Measurements from ENCODE around the gene RNF208. TPM values are rescaled to one million over a fixed set of nuclear protein-coding genes. Genes with fewer than 3 reads are reported as not detected.
A peak's percentile ranks its signal among the peaks of the same experiment; 100 is the strongest.

The RNF208 gene
- total RNA-seq, 4 donors from 2014 or later = 2.8 to 7.5 (median 5.2) TPM

DNA sequence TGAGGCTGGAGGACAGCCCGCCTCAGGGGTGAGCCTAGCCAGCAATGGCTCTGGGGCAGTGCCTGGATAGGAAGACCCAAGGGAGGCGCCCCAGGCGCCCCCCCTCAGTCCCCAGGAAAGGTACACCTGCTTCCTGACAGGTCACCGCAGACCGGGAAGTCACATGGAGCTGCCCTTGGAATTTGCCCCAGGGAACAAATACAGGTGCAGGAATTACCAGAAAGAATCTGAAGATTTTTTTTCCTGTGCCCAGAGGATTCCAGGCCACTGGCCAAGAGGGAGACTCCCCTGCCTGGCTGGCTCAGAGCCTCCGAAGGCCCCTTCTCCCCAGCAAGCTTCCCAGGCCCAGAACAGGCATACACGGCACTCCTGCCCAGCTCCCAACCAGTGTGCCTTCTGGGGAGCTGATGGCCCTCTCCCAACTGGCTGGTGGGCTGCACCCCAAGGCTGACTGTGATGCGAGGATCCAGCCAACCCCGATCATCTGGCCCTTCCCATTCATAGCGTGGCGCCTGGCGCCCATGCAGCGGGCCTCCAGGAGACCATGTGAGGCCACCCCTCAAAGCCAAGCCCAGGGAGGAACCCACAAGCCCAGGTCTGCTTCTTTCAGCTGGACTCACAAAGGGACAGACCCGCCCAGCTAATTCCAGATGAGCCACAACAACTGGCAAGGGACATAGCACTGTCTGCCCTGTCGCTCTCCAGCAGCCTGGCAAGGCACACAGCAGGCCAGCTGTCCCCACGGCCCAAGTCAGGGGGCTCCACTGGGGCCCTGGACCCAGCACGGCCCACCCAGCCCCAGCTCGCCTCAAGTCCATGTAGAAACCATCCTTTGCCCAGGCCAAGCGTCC, 23.8 kb downstream of the RNF208 start:
- H3K4me3 ChIP-seq = peak overlapping the region; percentile 59
- TF ChIP-seq EP300 (IDR thresholded peaks at IDR 0.05) (no peak), POLR2A (IDR thresholded peaks at IDR 0.05) (no peak), POLR2AphosphoS5 (IDR thresholded peaks at IDR 0.05) (no peak)
- TF ChIP-seq, protein P1, sequence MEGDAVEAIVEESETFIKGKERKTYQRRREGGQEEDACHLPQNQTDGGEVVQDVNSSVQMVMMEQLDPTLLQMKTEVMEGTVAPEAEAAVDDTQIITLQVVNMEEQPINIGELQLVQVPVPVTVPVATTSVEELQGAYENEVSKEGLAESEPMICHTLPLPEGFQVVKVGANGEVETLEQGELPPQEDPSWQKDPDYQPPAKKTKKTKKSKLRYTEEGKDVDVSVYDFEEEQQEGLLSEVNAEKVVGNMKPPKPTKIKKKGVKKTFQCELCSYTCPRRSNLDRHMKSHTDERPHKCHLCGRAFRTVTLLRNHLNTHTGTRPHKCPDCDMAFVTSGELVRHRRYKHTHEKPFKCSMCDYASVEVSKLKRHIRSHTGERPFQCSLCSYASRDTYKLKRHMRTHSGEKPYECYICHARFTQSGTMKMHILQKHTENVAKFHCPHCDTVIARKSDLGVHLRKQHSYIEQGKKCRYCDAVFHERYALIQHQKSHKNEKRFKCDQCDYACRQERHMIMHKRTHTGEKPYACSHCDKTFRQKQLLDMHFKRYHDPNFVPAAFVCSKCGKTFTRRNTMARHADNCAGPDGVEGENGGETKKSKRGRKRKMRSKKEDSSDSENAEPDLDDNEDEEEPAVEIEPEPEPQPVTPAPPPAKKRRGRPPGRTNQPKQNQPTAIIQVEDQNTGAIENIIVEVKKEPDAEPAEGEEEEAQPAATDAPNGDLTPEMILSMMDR (IDR thresholded peaks at IDR 0.05) = no peak
- no peaks in the 10 kb centered on the region for H3K36me3 ChIP-seq
- no peak for DNase-seq (ENCODE audit: low spot score in 2 of 2)
- WGBS = 53% methylated on average over 4 of the region's 19 CpGs
- no peaks in the 10 kb centered on the region for H3K9me3 ChIP-seq
- peaks cover 70% of the 10 kb centered on the region for H3K4me1 ChIP-seq
- H3K27ac ChIP-seq = no peak overlapping the region
- no peaks in the 10 kb centered on the region for H3K27me3 ChIP-seq

DNA sequence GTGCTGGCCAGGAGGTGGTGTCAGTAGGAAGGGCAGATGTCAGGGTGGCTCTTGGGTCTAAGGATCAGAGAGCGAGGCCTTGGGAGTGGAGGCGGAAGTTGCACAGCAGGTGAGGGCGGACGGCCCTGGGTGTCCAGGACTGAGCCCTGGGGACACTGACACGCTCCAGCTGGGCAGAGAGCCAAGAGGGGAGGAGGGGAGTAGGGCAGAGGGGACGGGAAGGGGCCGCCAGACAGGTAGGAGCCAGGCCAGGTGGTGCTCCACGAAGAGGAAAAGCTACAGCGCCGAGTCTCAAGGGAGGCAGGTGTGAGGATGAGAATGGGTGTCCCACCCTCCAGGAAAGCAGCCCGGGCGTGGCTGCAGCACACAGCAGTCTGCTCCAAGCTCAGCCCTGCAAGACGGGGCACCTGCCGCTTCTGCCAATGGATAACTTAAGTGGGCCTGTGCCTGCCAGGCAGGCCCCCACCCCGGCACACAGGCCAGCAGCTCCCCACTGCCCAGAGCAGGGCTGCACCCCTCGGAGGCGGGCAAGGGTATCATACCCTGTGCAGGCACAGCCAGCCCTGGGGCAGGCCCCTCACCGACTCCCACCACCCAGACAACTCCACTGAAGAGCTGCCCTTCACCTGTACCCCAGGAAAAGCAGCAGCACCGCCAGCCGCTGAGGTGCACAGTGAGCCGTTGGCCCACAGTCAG, 26.4 kb downstream of the RNF208 start:
- H3K27ac ChIP-seq = no peak overlapping the region
- H3K4me1 ChIP-seq = peaks cover 52% of the 10 kb centered on the region
- H3K4me3 ChIP-seq = peak overlapping the region; percentile 15
- no peaks in the 10 kb centered on the region for H3K27me3 ChIP-seq
- WGBS = 55% methylated on average over 11 of the region's 21 CpGs
- no peaks in the 10 kb centered on the region for H3K9me3 ChIP-seq
- TF ChIP-seq, protein P1 (IDR thresholded peaks at IDR 0.05) = no peak
- TF ChIP-seq POLR2A (IDR thresholded peaks at IDR 0.05) (no peak), EP300 (IDR thresholded peaks at IDR 0.05) (no peak), POLR2AphosphoS5 (IDR thresholded peaks at IDR 0.05) (no peak)
- DNase-seq (ENCODE audit: low spot score in 2 of 2) = no peak
- H3K36me3 ChIP-seq = peaks cover 16% of the 10 kb centered on the region

DNA sequence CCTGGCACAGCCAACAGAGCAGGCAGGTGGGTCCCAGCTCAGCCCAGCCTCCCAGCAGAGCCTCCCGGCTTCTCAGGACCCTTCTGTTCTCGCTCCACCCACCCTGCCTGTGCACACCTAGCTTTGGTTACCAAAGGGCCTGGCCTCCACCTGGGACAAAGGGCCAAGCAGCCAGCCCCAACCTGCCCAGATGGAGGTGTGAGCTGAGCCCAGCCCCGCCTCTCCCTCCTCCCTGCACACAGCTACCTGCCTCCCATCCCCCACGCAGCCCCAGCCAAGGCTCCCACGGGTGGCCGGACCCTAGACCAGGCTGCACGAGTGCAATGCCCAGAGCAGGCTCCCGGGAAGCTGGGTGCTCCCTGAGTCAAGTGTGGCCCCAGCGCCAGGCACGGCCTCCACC, 27.1 kb downstream of the RNF208 start:
- peaks cover 60% of the 10 kb centered on the region for H3K4me1 ChIP-seq
- no peak for DNase-seq (ENCODE audit: low spot score in 2 of 2)

DNA sequence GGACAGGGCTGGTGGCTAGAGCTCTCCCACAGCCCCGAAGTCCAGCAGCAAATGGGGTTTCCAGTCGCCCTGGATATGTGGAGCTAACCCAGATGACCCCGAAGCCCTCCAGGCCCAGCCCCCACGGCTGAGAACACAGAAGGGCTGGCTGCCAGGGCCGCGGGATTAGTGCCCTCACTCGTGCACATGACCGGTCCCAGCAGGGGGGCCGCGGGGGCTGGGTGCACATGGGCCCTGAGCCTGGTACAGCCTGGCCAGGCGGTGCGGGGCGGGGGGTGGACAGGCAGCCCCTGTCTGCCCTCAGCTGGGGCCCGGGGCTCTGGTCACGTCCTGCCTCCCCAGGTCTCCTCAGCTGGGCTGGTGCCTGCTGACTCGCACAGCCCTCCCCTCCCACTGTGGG, 27.7 kb downstream of the RNF208 start:
- Histone ChIP-seq H3K9me3 (no peaks in the 10 kb centered on the region), H3K27ac (no peak overlapping the region), H3K4me1 (peaks cover 60% of the 10 kb centered on the region), H3K4me3 (peak overlapping the region; percentile 15), H3K36me3 (peaks cover 26% of the 10 kb centered on the region), H3K27me3 (no peaks in the 10 kb centered on the region)
- DNase-seq (ENCODE audit: low spot score in 2 of 2) = no peak
- no peak for TF ChIP-seq POLR2A (IDR thresholded peaks at IDR 0.05)
- TF ChIP-seq, protein P1 (IDR thresholded peaks at IDR 0.05) = no peak
- TF ChIP-seq POLR2AphosphoS5 (IDR thresholded peaks at IDR 0.05) = no peak
- no peak for TF ChIP-seq EP300 (IDR thresholded peaks at IDR 0.05)
- WGBS = 30% methylated on average over 2 of the region's 16 CpGs

More for the DNA sequence above, 27.1 kb downstream of the RNF208 start:
- H3K36me3 ChIP-seq = peaks cover 24% of the 10 kb centered on the region
- 62% methylated on average over 9 of the region's 10 CpGs for WGBS
- H3K27ac ChIP-seq = no peak overlapping the region
- no peaks in the 10 kb centered on the region for H3K9me3 ChIP-seq
- TF ChIP-seq EP300 (IDR thresholded peaks at IDR 0.05) (no peak), POLR2AphosphoS5 (IDR thresholded peaks at IDR 0.05) (no peak)
- H3K4me3 ChIP-seq = peak overlapping the region; percentile 15
- H3K27me3 ChIP-seq = no peaks in the 10 kb centered on the region

DNA sequence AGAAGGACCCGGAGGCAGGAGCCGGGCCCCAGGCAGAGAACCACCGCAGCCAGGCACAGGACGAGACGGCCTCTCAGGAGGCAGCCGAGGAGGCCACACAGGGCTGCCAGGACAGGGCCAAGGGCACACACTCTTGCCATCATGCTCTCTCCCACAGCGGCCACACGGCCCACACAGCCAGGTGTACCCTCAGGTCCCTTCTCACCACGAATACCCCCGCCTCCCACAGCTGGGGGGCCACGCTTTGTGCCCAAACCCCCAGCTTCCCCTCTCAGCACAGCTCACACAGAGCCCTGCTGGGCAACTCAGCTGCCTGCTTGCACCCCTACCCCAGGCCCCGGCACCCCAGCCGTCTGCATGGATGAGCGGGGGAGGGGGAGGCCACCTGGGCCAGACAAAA, 28.3 kb downstream of the RNF208 start:
- no peak overlapping the region for H3K27ac ChIP-seq
- TF ChIP-seq POLR2A (IDR thresholded peaks at IDR 0.05) (no peak), EP300 (IDR thresholded peaks at IDR 0.05) (no peak), POLR2AphosphoS5 (IDR thresholded peaks at IDR 0.05) (no peak)
- TF ChIP-seq, protein P1 (IDR thresholded peaks at IDR 0.05) = no peak
- no CpG with 5 or more reads among the region's 14 CpGs for WGBS
- no peaks in the 10 kb centered on the region for H3K27me3 ChIP-seq
- no peak for DNase-seq (ENCODE audit: low spot score in 2 of 2)
- peaks cover 58% of the 10 kb centered on the region for H3K4me1 ChIP-seq
- peaks cover 26% of the 10 kb centered on the region for H3K36me3 ChIP-seq
- H3K9me3 ChIP-seq = no peaks in the 10 kb centered on the region
- no peak overlapping the region for H3K4me3 ChIP-seq
